ENCODE data around the gene VDAC1.

VDAC1 gene

GRCh38 chr5:133941456-133942196 is 63.1 kb downstream of the VDAC1 start:
- peak; percentile 47 to 84 for DNase-seq
- TF ChIP-seq GATA1 (IDR thresholded peaks at IDR 0.05; ENCODE audit: low read depth, low read length) (no peak), POLR2A (IDR thresholded peaks at IDR 0.05; ENCODE audit: low read length) (no peak)

- TF ChIP-seq GATA1 (IDR thresholded peaks at IDR 0.05; ENCODE audit: low read depth, low read length) (no peak), POLR2A (IDR thresholded peaks at IDR 0.05; ENCODE audit: low read length) (no peak)
- DNase-seq = peak in 1 of 2 experiments; percentile 39
Observed at GRCh38 chr5:133939668-133940067, 65.1 kb downstream of the VDAC1 start.

GRCh38 chr5:133938929-133939328 is 65.8 kb downstream of the VDAC1 start:
- TF ChIP-seq POLR2A (IDR thresholded peaks at IDR 0.05; ENCODE audit: low read length) (no peak), GATA1 (IDR thresholded peaks at IDR 0.05; ENCODE audit: low read depth, low read length) (no peak)
- no peak for DNase-seq

GRCh38 chr5:133938039-133938821 is 66.5 kb downstream of the VDAC1 start:
- DNase-seq = peak; percentile 57 to 78
- no peak for TF ChIP-seq POLR2A (IDR thresholded peaks at IDR 0.05; ENCODE audit: low read length)
- no peak for TF ChIP-seq GATA1 (IDR thresholded peaks at IDR 0.05; ENCODE audit: low read depth, low read length)

GRCh38 chr5:133937628-133938027 is 67.1 kb downstream of the VDAC1 start:
- DNase-seq = peak in 1 of 2 experiments; percentile 25

GRCh38 chr5:133936651-133937015 is 68.1 kb downstream of the VDAC1 start:
- DNase-seq = peak; percentile 86 to 92
- TF ChIP-seq GATA1 (IDR thresholded peaks at IDR 0.05; ENCODE audit: low read depth, low read length) (no peak), POLR2A (IDR thresholded peaks at IDR 0.05; ENCODE audit: low read length) (no peak)

GRCh38 chr5:133935991-133936650 is 68.7 kb downstream of the VDAC1 start:
- peak; percentile 21 to 34 for DNase-seq

GRCh38 chr5:133935667-133935940 is 69.2 kb downstream of the VDAC1 start:
- TF ChIP-seq POLR2A (IDR thresholded peaks at IDR 0.05; ENCODE audit: low read length) (no peak), GATA1 (IDR thresholded peaks at IDR 0.05; ENCODE audit: low read depth, low read length) (no peak)
- DNase-seq = no peak

- DNase-seq = no peak
Observed at GRCh38 chr5:133934822-133935666, 69.7 kb downstream of the VDAC1 start.

GRCh38 chr5:133934311-133934710 is 70.5 kb downstream of the VDAC1 start:
- TF ChIP-seq GATA1 (IDR thresholded peaks at IDR 0.05; ENCODE audit: low read depth, low read length) (no peak), POLR2A (IDR thresholded peaks at IDR 0.05; ENCODE audit: low read length) (no peak)
- no peak for DNase-seq

More at GRCh38 chr5:133934822-133935666, 69.7 kb downstream of the VDAC1 start:
- TF ChIP-seq POLR2A (IDR thresholded peaks at IDR 0.05; ENCODE audit: low read length) (no peak), GATA1 (IDR thresholded peaks at IDR 0.05; ENCODE audit: low read depth, low read length) (no peak)

- TF ChIP-seq GATA1 (IDR thresholded peaks at IDR 0.05; ENCODE audit: low read depth, low read length) = no peak
- no peak for DNase-seq
Observed at GRCh38 chr5:133933670-133934295, 71.0 kb downstream of the VDAC1 start.

GRCh38 chr5:133933169-133933509 is 71.6 kb downstream of the VDAC1 start:
- no peak for DNase-seq
- TF ChIP-seq POLR2A (IDR thresholded peaks at IDR 0.05; ENCODE audit: low read length) (no peak), GATA1 (IDR thresholded peaks at IDR 0.05; ENCODE audit: low read depth, low read length) (no peak)

- DNase-seq = peak; percentile 94 to 99
- peak; percentile 77 for TF ChIP-seq GATA1 (IDR thresholded peaks at IDR 0.05; ENCODE audit: low read depth, low read length)
- TF ChIP-seq POLR2A (IDR thresholded peaks at IDR 0.05; ENCODE audit: low read length) = peak; percentile 58
Observed at GRCh38 chr5:133932441-133933168, 72.2 kb downstream of the VDAC1 start.
